ENCODE data around the gene IGFL1. TPM values are rescaled to one million over a fixed set of nuclear protein-coding genes. Genes with fewer than 3 reads are reported as not detected.

Gene IGFL1
- total and polyA plus RNA-seq, 2 experiments from 2014 or later, result not detected

GRCh38 chr19:46206682-46207081, 22.9 kb upstream of the IGFL1 start:
- Histone ChIP-seq H3K4me1 (ENCODE audit: insufficient read depth) (no peaks in the 10 kb centered on the region), H3K27ac (ENCODE audit: low read depth) (no peak overlapping the region), H3K4me2 (no peak overlapping the region), H2AFZ (no peak overlapping the region), H3K9me2 (ENCODE audit: insufficient read depth) (no peaks in the 10 kb centered on the region; the same call in 1 of the 2 replicates), H4K20me1 (replicated peaks; ENCODE audit: insufficient read depth) (no peaks in the 10 kb centered on the region), H3K36me3 (ENCODE audit: insufficient read depth) (no peaks in the 10 kb centered on the region), H3K4me3 (no peak overlapping the region), H3K79me2 (replicated peaks; ENCODE audit: insufficient read depth) (no peaks in the 10 kb centered on the region), H3F3A (replicated peaks; ENCODE audit: low read depth) (no peaks in the 10 kb centered on the region), H3K27me3 (ENCODE audit: insufficient read depth) (no peaks in the 10 kb centered on the region)
- Mint-ChIP-seq H3K27me3 (ENCODE audit: insufficient read depth, low read depth, poor library complexity) (peaks cover 12% of the 10 kb centered on the region), H3K4me1 (peaks cover 9% of the 10 kb centered on the region), H3K4me3 (no peak overlapping the region), H3K36me3 (ENCODE audit: low read depth) (peaks cover 10% of the 10 kb centered on the region; the same call in 2 of the 3 replicates), H3K9me3 (peaks cover 37% of the 10 kb centered on the region), H3K27ac (no peak overlapping the region)
- TF ChIP-seq ZNF331 (CRISPR knock-in tag; IDR thresholded peaks at IDR 0.05; ENCODE audit: low read depth) (no peak), POLR2AphosphoS5 (IDR thresholded peaks at IDR 0.05; ENCODE audit: low read depth) (no peak), ZNF114 (CRISPR knock-in tag; IDR thresholded peaks at IDR 0.05) (no peak), REST (IDR thresholded peaks at IDR 0.05; ENCODE audit: unreplicated experiment) (no peak), CREB1 (CRISPR knock-in tag; IDR thresholded peaks at IDR 0.05; ENCODE audit: low read depth) (no peak), EZH2phosphoT487 (IDR thresholded peaks at IDR 0.05; ENCODE audit: unreplicated experiment) (no peak), CTCF (conservative IDR thresholded peaks at IDR 0.05; ENCODE audit: low read depth in 2 of 2) (no peak), ZNF462 (CRISPR knock-in tag; IDR thresholded peaks at IDR 0.05) (no peak), ETS1 (IDR thresholded peaks at IDR 0.05) (no peak), JUNB (IDR thresholded peaks at IDR 0.05; ENCODE audit: unreplicated experiment) (no peak), EZH2 (IDR thresholded peaks at IDR 0.05; ENCODE audit: low read depth, unreplicated experiment) (no peak), STAT1 (IDR thresholded peaks at IDR 0.05; ENCODE audit: unreplicated experiment) (no peak), NANOG (IDR thresholded peaks at IDR 0.05; ENCODE audit: borderline replicate concordance) (no peak)
- no peak for ATAC-seq
- no peak for DNase-seq (ENCODE audit: low spot score)
